ENCODE data around the gene SNX13.

GRCh38 chr7:17930546-17930945 lies 9.7 kb downstream of the SNX13 start:
- no peak for TF ChIP-seq NFE2L2 (IDR thresholded peaks at IDR 0.05; ENCODE audit: low read depth, low read length)
- TF ChIP-seq, protein P1, sequence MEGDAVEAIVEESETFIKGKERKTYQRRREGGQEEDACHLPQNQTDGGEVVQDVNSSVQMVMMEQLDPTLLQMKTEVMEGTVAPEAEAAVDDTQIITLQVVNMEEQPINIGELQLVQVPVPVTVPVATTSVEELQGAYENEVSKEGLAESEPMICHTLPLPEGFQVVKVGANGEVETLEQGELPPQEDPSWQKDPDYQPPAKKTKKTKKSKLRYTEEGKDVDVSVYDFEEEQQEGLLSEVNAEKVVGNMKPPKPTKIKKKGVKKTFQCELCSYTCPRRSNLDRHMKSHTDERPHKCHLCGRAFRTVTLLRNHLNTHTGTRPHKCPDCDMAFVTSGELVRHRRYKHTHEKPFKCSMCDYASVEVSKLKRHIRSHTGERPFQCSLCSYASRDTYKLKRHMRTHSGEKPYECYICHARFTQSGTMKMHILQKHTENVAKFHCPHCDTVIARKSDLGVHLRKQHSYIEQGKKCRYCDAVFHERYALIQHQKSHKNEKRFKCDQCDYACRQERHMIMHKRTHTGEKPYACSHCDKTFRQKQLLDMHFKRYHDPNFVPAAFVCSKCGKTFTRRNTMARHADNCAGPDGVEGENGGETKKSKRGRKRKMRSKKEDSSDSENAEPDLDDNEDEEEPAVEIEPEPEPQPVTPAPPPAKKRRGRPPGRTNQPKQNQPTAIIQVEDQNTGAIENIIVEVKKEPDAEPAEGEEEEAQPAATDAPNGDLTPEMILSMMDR (conservative IDR thresholded peaks at IDR 0.05; ENCODE audit: low read depth, low read length) = no peak
- no peak for TF ChIP-seq POLR2A (IDR thresholded peaks at IDR 0.05; ENCODE audit: low read depth, low read length)
- TF ChIP-seq SMC3 (IDR thresholded peaks at IDR 0.05; ENCODE audit: low read depth, low read length) = no peak
- no peak for TF ChIP-seq BHLHE40 (IDR thresholded peaks at IDR 0.05; ENCODE audit: low read depth, low read length)
- no peak for TF ChIP-seq MAZ (IDR thresholded peaks at IDR 0.05; ENCODE audit: borderline replicate concordance, low read depth, low read length)
- TF ChIP-seq CHD1 (IDR thresholded peaks at IDR 0.05; ENCODE audit: low read depth, low read length) = no peak
- no peak for TF ChIP-seq MAFK (IDR thresholded peaks at IDR 0.05; ENCODE audit: low read depth, low read length)
- no peak for TF ChIP-seq FOS (IDR thresholded peaks at IDR 0.05; ENCODE audit: low read depth, low read length)
- TF ChIP-seq MXI1 (IDR thresholded peaks at IDR 0.05; ENCODE audit: borderline replicate concordance, low read depth, low read length) = no peak
- TF ChIP-seq CEBPB (IDR thresholded peaks at IDR 0.05; ENCODE audit: low read depth, low read length) = no peak
- no peak for TF ChIP-seq RFX5 (IDR thresholded peaks at IDR 0.05; ENCODE audit: low read depth, low read length)
